K562 (cell line): Measurements from ENCODE around the gene ZW10. TPM values are rescaled to one million over a fixed set of nuclear protein-coding genes. Genes with fewer than 3 reads are reported as not detected.
A peak's percentile ranks its signal among the peaks of the same experiment; 100 is the strongest.

ENCODE experiments used
- CHD2 ChIP-seq: IDR thresholded peaks from 2 replicates; pipeline ENCODE4 v1.6.1; 2011; ENCODE audit warnings: low read depth, low read length
- ETV5 ChIP-seq: sonication (generic); formaldehyde crosslinking; IDR thresholded peaks from 2 replicates; pipeline ENCODE4 v1.4.0; 2020; ENCODE audit warnings: low read depth, mild to moderate bottlenecking, missing genetic modification reagents
- FOXM1 ChIP-seq, 2 experiments: fragments of 450-650 bp in 1 of 2; sonication (generic) in 1 of 2; formaldehyde crosslinking in 1 of 2; IDR thresholded peaks; 2 replicates each; pipeline versions ENCODE4 v1.6.1 to v1.9.0; 2017 to 2022; ENCODE audit warnings: low read depth in 2 of 2, mild to moderate bottlenecking in 2 of 2, missing genetic modification reagents in 1 of 2, moderate library complexity in 1 of 2
- MYC ChIP-seq, 2 experiments: fragments of 250-450 bp in 1 of 2; sonication (Bioruptor Pico) in 1 of 2; IDR thresholded peaks; 2 replicates each; pipeline versions ENCODE4 v1.5.1 to v1.6.1; 2012 to 2021; ENCODE audit warnings: low read depth in 2 of 2, borderline replicate concordance in 1 of 2, improper control_type of control experiment in 1 of 2, low read length in 1 of 2, mild to moderate bottlenecking in 1 of 2, moderate library complexity in 1 of 2
- NR4A1 ChIP-seq, 2 experiments: fragments of 250-450 bp in 1 of 2; fragments of 450-650 bp in 1 of 2; sonication (Bioruptor Pico) in 1 of 2; IDR thresholded peaks; 2 replicates each; pipeline versions ENCODE4 v1.4.0 to v1.6.1; 2016 to 2020; ENCODE audit warnings: mild to moderate bottlenecking in 2 of 2, missing compliant biosample characterization in 1 of 2, missing genetic modification characterization in 1 of 2, moderate library complexity in 1 of 2
- ZNF644 ChIP-seq: fragments of 200-800 bp; sonication (Bioruptor generic); IDR thresholded peaks from 2 replicates; pipeline ENCODE4 v1.6.1; 2016; ENCODE audit warnings: low read depth, missing genetic modification characterization, missing compliant biosample characterization
- ZNF780A ChIP-seq: fragments of 250-450 bp; sonication (Bioruptor Pico); IDR thresholded peaks from 2 replicates; pipeline ENCODE4 v1.5.0; 2021; ENCODE audit warnings: mild to moderate bottlenecking
- polyA plus RNA-seq, 8 experiments: library from polyadenylated mRNA; depleted of rRNA in 4 of 8; stranded (reverse) in 5 of 8; unstranded in 3 of 8; fragments of >200 nt; fragmentation: Nextera tagmentation in 2 of 8; fragmentation: Illumina TruSeq in 1 of 8; extraction: Ambion mirVana in 2 of 8; extraction: Trizol in 1 of 8; gene quantifications; 2 replicates each; pipeline versions ENCODE4 v1.2.1 to v1.2.3, GENCODE V29; 2011 to 2014; ENCODE audit warnings: inconsistent platforms in 1 of 8, missing spikeins in 1 of 8
- total RNA-seq, 7 experiments: library from RNA; depleted of rRNA in 6 of 7; stranded (reverse); fragments of >200 nt in 6 of 7; fragmentation: Illumina TruSeq in 2 of 7; extraction: Trizol in 2 of 7; gene quantifications; 2 replicates each; pipeline versions ENCODE4 v1.2.1 to v1.2.3, GENCODE V29; 2011 to 2021; ENCODE audit warnings: low replicate concordance in 1 of 7
- TF ChIP-seq, protein P1 (sequence below), 2 experiments: fragments of 450-650 bp in 1 of 2; sonication (generic) in 1 of 2; formaldehyde crosslinking in 1 of 2; IDR thresholded peaks; 2 replicates each; pipeline versions ENCODE4 v1.7.1 to v1.9.0; 2016 to 2022; ENCODE audit warnings: inconsistent platforms in 1 of 2, mild to moderate bottlenecking in 1 of 2, missing genetic modification reagents in 1 of 2
- TF ChIP-seq, protein P2 (sequence below): fragments of 200-800 bp; sonication (Bioruptor generic); IDR thresholded peaks from 2 replicates; pipeline ENCODE4 v1.6.1; 2017; ENCODE audit warnings: missing genetic modification characterization, missing compliant biosample characterization
- TF ChIP-seq, protein P3 (sequence below): fragments of 450-650 bp; formaldehyde crosslinking; IDR thresholded peaks from 2 replicates; pipeline ENCODE4 v1.4.0; 2020; ENCODE audit warnings: mild to moderate bottlenecking, moderate library complexity

ZW10 gene
- total and polyA plus RNA-seq, 9 of the 15 experiments (the other 6 are each of a cell fraction or from before 2014, with no cell fraction given), result 9.4 to 37.7 (median 25.0) TPM

DNA sequence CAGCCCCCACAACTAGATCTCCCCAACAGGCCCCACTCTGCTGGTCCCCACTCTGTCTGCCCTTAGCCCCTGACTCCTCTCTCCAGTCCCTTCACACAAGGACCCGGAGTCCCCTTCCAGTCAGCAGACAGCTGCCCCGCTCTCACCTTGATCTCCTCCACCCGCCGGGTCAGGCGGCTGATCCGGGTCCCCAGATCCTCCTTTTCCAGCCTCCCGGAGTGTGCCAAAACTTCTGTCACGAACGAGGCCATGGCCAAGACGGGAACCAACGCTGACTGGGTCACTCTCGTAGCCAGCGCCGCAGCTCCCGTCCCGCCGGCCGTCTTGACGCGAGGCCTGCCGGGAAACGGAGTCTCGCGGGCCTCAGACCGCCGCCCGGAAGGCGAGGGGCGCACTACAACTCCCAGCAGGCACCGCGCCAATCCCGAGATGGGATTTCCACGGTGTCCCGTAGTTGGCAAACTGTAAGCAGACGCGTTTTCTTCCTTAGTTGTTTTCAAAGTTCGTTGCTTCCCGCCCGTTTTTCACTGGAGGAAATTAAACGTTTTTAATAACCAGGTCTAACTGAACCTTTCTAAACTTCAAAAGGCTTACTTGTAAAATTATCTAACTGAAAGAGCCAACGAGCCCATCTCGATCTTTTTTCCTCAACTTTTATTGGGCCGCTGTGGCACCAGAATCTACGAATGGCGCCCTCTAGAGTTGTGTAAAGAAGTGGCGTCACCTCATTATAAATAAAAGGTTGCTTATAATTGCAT, at the start of gene ZW10 (continued):
- TF ChIP-seq, protein P1, sequence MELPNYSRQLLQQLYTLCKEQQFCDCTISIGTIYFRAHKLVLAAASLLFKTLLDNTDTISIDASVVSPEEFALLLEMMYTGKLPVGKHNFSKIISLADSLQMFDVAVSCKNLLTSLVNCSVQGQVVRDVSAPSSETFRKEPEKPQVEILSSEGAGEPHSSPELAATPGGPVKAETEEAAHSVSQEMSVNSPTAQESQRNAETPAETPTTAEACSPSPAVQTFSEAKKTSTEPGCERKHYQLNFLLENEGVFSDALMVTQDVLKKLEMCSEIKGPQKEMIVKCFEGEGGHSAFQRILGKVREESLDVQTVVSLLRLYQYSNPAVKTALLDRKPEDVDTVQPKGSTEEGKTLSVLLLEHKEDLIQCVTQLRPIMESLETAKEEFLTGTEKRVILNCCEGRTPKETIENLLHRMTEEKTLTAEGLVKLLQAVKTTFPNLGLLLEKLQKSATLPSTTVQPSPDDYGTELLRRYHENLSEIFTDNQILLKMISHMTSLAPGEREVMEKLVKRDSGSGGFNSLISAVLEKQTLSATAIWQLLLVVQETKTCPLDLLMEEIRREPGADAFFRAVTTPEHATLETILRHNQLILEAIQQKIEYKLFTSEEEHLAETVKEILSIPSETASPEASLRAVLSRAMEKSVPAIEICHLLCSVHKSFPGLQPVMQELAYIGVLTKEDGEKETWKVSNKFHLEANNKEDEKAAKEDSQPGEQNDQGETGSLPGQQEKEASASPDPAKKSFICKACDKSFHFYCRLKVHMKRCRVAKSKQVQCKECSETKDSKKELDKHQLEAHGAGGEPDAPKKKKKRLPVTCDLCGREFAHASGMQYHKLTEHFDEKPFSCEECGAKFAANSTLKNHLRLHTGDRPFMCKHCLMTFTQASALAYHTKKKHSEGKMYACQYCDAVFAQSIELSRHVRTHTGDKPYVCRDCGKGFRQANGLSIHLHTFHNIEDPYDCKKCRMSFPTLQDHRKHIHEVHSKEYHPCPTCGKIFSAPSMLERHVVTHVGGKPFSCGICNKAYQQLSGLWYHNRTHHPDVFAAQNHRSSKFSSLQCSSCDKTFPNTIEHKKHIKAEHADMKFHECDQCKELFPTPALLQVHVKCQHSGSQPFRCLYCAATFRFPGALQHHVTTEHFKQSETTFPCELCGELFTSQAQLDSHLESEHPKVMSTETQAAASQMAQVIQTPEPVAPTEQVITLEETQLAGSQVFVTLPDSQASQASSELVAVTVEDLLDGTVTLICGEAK (IDR thresholded peaks at IDR 0.05), result peak; percentile 67
- TF ChIP-seq, protein P1 (CRISPR knock-in tag; IDR thresholded peaks at IDR 0.05), result no peak
- peak; percentile 52; the same call in 1 of the 2 replicates for TF ChIP-seq FOXM1 (IDR thresholded peaks at IDR 0.05; ENCODE audit: low read depth)
- TF ChIP-seq FOXM1 (CRISPR knock-in tag; IDR thresholded peaks at IDR 0.05; ENCODE audit: low read depth), result 0 out of 2 replicates have a peak, but pooled peaks have one; percentile 65
- TF ChIP-seq CHD2, result peak; percentile 94
- TF ChIP-seq, protein P2, sequence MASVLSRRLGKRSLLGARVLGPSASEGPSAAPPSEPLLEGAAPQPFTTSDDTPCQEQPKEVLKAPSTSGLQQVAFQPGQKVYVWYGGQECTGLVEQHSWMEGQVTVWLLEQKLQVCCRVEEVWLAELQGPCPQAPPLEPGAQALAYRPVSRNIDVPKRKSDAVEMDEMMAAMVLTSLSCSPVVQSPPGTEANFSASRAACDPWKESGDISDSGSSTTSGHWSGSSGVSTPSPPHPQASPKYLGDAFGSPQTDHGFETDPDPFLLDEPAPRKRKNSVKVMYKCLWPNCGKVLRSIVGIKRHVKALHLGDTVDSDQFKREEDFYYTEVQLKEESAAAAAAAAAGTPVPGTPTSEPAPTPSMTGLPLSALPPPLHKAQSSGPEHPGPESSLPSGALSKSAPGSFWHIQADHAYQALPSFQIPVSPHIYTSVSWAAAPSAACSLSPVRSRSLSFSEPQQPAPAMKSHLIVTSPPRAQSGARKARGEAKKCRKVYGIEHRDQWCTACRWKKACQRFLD, result no peak
- peak; percentile 61; the same call in 1 of the 2 replicates for TF ChIP-seq ZNF644 (tag)
- TF ChIP-seq ZNF780A, result no peak
- peak; percentile 47; the same call in 1 of the 2 replicates for TF ChIP-seq ETV5 (CRISPR knock-in tag)
- TF ChIP-seq NR4A1 (CRISPR knock-in tag; IDR thresholded peaks at IDR 0.05), result no peak
- peak; percentile 46; the same call in 1 of the 2 replicates for TF ChIP-seq NR4A1 (tag; IDR thresholded peaks at IDR 0.05)
- peak; percentile 51; the same call in 1 of the 2 replicates for TF ChIP-seq MYC (IDR thresholded peaks at IDR 0.05; ENCODE audit: low read depth, low read length)
- no peak for TF ChIP-seq MYC (CRISPR knock-in tag; IDR thresholded peaks at IDR 0.05; ENCODE audit: borderline replicate concordance, low read depth)
- TF ChIP-seq, protein P3, sequence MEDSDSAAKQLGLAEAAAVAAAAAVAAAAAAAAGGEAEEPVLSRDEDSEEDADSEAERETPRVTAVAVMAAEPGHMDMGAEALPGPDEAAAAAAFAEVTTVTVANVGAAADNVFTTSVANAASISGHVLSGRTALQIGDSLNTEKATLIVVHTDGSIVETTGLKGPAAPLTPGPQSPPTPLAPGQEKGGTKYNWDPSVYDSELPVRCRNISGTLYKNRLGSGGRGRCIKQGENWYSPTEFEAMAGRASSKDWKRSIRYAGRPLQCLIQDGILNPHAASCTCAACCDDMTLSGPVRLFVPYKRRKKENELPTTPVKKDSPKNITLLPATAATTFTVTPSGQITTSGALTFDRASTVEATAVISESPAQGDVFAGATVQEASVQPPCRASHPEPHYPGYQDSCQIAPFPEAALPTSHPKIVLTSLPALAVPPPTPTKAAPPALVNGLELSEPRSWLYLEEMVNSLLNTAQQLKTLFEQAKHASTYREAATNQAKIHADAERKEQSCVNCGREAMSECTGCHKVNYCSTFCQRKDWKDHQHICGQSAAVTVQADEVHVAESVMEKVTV, result peak; percentile 13; the same call in 1 of the 2 replicates
